ENCODE data around the gene TMEM50A. TPM values are rescaled to one million over a fixed set of nuclear protein-coding genes. Genes with fewer than 3 reads are reported as not detected.
"Not testable (repeated sequence)": the region's sequence is repeated elsewhere in the genome, so short reads cannot be mapped to it uniquely, and the experiment has no call there.

TMEM50A gene
- total and polyA plus RNA-seq, 4 donors = 83.5 to 111 (median 109) TPM

DNA sequence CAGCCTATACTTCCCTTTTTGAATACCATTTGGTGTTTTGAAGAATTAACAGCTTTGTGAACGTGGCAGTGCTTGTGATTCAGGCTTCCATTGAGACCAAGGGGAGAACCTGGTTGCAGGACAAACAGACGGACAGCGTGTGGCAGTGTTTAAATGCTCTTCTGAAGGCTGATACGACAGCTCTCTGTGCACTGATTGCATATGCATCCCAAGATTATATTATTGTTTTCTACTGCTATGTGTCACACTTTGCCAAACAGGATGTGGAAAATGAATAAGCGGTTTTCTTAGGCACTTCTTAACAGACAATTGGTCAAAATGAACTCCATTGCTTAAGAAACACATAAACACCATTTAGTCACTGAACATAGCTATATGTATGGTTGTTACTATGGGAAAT is 8.2 kb upstream of the TMEM50A start:
- not testable (repeated sequence) for H3K36me3 ChIP-seq (ENCODE audit: control insufficient read depth, insufficient read depth, low read length); H3K27me3 ChIP-seq (ENCODE audit: control insufficient read depth, insufficient read depth, low read length); H3K27ac ChIP-seq (ENCODE audit: low read depth, low read length); H3K4me1 ChIP-seq (ENCODE audit: control insufficient read depth, insufficient read depth, low read length); H3K4me3 ChIP-seq (ENCODE audit: low read depth, low read length); H3K9me3 ChIP-seq (ENCODE audit: control insufficient read depth, insufficient read depth, low read length)
- no CpG with 5 or more reads among the region's 5 CpGs for WGBS (ENCODE audit: insufficient coverage)
- DNase-seq (ENCODE audit: low read depth in 4 of 6, low spot score in 6 of 6) = peak in 1 of 6 donors; percentile 35

DNA sequence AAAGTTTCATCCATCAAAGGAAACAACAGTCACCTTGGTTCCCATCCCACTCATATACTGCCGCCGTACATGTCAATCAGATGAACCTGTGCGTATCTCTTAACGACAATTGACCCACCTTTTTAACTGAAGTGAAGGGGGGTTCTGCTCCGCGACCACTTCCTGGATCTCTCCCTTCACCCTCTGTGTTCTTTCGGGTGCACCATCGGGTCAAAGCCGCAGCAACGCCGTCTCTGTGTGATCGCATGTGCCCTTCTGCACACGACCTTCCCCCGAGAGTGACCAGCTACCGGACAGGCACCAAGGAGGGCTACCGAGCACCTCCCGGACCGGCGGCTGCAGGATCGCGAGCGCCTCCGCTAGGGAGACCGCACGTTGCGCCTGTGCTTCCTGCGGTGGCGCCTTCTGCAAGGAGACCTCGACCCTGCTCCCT is 1.2 kb upstream of the TMEM50A start:
- not testable (repeated sequence) for H3K36me3 ChIP-seq (ENCODE audit: control insufficient read depth, insufficient read depth, low read length); H3K9me3 ChIP-seq (ENCODE audit: control insufficient read depth, insufficient read depth, low read length); H3K27me3 ChIP-seq (ENCODE audit: control insufficient read depth, insufficient read depth, low read length); H3K27ac ChIP-seq (ENCODE audit: low read depth, low read length); H3K4me1 ChIP-seq (ENCODE audit: control insufficient read depth, insufficient read depth, low read length)
- 0% methylated on average over 4 of the region's 29 CpGs for WGBS (ENCODE audit: insufficient coverage)
- H3K4me3 ChIP-seq (ENCODE audit: low read depth, low read length) = peak overlapping the region; percentile 58
- DNase-seq (ENCODE audit: low read depth in 4 of 6, low spot score in 6 of 6) = peak in 1 of 6 donors; percentile 22

DNA sequence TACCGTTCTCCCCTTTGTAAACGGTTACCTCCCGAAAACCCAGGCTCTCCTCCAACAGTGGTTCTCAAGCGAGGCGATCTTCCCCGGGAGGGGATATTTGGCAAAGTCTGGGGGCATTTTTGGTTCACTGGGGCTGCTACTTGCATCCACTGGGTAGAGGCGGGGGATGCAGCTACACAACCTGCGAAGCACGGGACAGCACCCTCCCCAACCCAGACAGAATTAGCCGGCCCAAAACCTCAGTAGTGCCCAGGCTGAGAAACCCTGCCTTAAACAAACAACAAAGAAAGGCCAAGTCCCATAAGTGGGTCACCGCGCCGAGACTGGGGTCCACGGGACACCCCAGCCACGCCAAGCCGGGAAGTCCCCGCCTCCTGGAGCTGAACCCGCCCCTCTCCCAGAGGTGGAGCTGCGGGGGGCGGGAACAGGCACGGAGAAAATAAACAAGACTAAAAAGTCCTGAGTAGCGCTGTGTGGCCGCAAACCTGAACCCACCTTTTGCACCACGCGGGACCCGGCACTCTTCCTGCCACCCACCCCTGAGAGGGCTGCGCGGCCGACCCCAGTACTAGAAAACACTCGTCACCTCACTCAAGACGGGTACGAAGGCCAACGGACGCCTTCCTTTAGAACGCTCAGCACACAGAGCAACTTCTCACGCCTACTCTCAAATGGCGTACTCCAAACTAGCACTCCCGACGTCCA is 499 bp upstream of the TMEM50A start:
- 0% methylated on average over 8 of the region's 39 CpGs for WGBS (ENCODE audit: insufficient coverage)
- H3K4me1 ChIP-seq (ENCODE audit: control insufficient read depth, insufficient read depth, low read length); H3K27me3 ChIP-seq (ENCODE audit: control insufficient read depth, insufficient read depth, low read length); H3K36me3 ChIP-seq (ENCODE audit: control insufficient read depth, insufficient read depth, low read length); H3K9me3 ChIP-seq (ENCODE audit: control insufficient read depth, insufficient read depth, low read length): not testable (repeated sequence)
- Histone ChIP-seq H3K4me3 (ENCODE audit: low read depth, low read length) (peak overlapping the region; percentile 94), H3K27ac (ENCODE audit: low read depth, low read length) (peak overlapping the region; percentile 98)
- peak in 3 of 6 donors; percentile 9 to 34 (median 29) for DNase-seq (ENCODE audit: low read depth in 4 of 6, low spot score in 6 of 6)

DNA sequence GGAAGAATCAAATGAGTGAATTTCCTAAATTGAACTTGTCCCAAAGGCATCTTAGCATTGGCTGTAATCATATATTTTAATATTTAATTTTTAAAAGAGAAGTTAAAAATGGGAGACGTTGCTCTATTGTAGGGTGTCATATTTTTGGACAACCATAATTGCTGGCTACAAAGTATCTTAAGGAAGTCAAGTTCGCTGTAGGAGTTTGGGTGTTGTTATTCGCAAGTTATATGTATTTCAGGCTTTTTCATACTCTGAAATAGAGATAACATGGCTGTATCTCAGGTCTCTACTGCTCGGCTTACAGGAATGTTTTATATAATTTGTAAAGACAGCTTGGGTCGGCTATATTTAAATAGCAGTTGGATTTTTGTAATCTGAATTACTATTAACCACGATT is 852 bp downstream of the TMEM50A start:
- Histone ChIP-seq H3K27me3 (ENCODE audit: control insufficient read depth, insufficient read depth, low read length) (no peaks in the 10 kb centered on the region), H3K4me3 (ENCODE audit: low read depth, low read length) (peak overlapping the region; percentile 94), H3K4me1 (ENCODE audit: control insufficient read depth, insufficient read depth, low read length) (peaks cover 5% of the 10 kb centered on the region), H3K36me3 (ENCODE audit: control insufficient read depth, insufficient read depth, low read length) (peaks cover 6% of the 10 kb centered on the region), H3K9me3 (ENCODE audit: control insufficient read depth, insufficient read depth, low read length) (no peaks in the 10 kb centered on the region), H3K27ac (ENCODE audit: low read depth, low read length) (peak overlapping the region; percentile 98)
- peak in 1 of 6 donors; percentile 5 for DNase-seq (ENCODE audit: low read depth in 4 of 6, low spot score in 6 of 6)
- WGBS (ENCODE audit: insufficient coverage) = no CpG with 5 or more reads among the region's 6 CpGs

DNA sequence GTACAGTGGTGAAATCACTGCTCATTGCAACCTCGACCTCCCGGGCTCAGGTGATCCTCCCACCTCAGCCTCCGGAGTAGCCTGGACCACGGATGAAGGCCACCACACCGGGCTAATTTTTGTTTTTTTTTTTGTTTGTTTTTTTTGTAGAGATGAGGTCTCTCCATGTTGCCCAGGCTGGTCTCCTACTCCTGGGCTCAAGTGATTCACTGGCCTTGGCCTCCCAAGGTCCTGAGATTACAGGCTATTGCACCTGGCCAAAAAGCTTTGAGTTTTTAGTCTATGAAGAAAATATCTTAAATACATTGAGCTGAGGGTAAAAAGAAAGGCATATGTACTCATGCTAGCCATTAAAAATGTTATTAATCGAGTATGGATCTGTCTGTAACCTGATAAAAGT is 3.6 kb downstream of the TMEM50A start:
- Histone ChIP-seq H3K9me3 (ENCODE audit: control insufficient read depth, insufficient read depth, low read length) (no peaks in the 10 kb centered on the region), H3K36me3 (ENCODE audit: control insufficient read depth, insufficient read depth, low read length) (peaks cover 17% of the 10 kb centered on the region), H3K27me3 (ENCODE audit: control insufficient read depth, insufficient read depth, low read length) (no peaks in the 10 kb centered on the region), H3K27ac (ENCODE audit: low read depth, low read length) (no peak overlapping the region), H3K4me3 (ENCODE audit: low read depth, low read length) (no peak overlapping the region), H3K4me1 (ENCODE audit: control insufficient read depth, insufficient read depth, low read length) (peaks cover 5% of the 10 kb centered on the region)
- WGBS (ENCODE audit: insufficient coverage) = 92% methylated on average over 4 of the region's 6 CpGs
- no peak for DNase-seq (ENCODE audit: low read depth in 4 of 6, low spot score in 6 of 6)

DNA sequence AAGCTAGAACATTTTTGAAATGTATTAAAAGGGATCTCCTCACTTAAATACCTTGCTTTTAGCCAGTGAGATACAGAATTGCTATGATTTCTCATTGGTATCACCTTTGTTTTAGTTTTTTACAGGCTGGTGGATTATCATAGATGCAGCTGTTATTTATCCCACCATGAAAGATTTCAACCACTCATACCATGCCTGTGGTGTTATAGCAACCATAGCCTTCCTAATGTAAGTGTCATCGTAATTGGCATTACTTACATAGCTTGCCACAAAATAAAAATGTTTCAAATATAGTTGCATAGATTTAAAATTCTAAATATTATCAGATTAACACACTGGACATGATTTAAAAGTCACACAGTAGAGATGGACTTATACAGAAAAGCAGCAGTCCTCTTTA is 4.7 kb downstream of the TMEM50A start:
- H3K36me3 ChIP-seq (ENCODE audit: control insufficient read depth, insufficient read depth, low read length) = peaks cover 17% of the 10 kb centered on the region
- peaks cover 5% of the 10 kb centered on the region for H3K4me1 ChIP-seq (ENCODE audit: control insufficient read depth, insufficient read depth, low read length)
- H3K27ac ChIP-seq (ENCODE audit: low read depth, low read length) = no peak overlapping the region
- DNase-seq (ENCODE audit: low read depth in 4 of 6, low spot score in 6 of 6) = no peak
- H3K27me3 ChIP-seq (ENCODE audit: control insufficient read depth, insufficient read depth, low read length) = no peaks in the 10 kb centered on the region
- no peaks in the 10 kb centered on the region for H3K9me3 ChIP-seq (ENCODE audit: control insufficient read depth, insufficient read depth, low read length)
- WGBS (ENCODE audit: insufficient coverage) = no CpG with 5 or more reads among the region's 1 CpG
- no peak overlapping the region for H3K4me3 ChIP-seq (ENCODE audit: low read depth, low read length)

DNA sequence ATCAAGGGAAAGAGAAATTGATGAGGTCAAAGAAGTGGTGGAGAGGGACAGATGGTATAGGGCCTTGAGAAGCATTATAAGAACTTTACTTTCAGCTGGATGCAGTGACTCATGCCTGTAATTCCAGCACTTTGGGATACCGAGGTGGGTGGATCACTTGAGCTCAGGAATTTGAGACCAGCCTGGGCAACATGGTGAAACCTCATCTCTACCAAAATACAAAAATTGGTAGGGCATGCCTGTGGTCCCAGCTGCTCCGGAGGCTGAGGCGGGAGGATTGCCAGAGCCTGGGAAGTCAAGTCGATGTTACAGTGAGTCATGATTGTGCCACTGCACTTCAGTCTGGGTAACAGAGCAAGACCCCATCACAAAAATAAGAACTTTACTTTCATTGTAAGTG is 5.7 kb downstream of the TMEM50A start:
- DNase-seq (ENCODE audit: low read depth in 4 of 6, low spot score in 6 of 6) = no peak
- peaks cover 23% of the 10 kb centered on the region for H3K36me3 ChIP-seq (ENCODE audit: control insufficient read depth, insufficient read depth, low read length)
- no peak overlapping the region for H3K4me3 ChIP-seq (ENCODE audit: low read depth, low read length)
- 90% methylated on average over 3 of the region's 4 CpGs for WGBS (ENCODE audit: insufficient coverage)
- H3K9me3 ChIP-seq (ENCODE audit: control insufficient read depth, insufficient read depth, low read length) = no peaks in the 10 kb centered on the region
- H3K27me3 ChIP-seq (ENCODE audit: control insufficient read depth, insufficient read depth, low read length) = no peaks in the 10 kb centered on the region
- H3K4me1 ChIP-seq (ENCODE audit: control insufficient read depth, insufficient read depth, low read length) = peaks cover 5% of the 10 kb centered on the region
- no peak overlapping the region for H3K27ac ChIP-seq (ENCODE audit: low read depth, low read length)

DNA sequence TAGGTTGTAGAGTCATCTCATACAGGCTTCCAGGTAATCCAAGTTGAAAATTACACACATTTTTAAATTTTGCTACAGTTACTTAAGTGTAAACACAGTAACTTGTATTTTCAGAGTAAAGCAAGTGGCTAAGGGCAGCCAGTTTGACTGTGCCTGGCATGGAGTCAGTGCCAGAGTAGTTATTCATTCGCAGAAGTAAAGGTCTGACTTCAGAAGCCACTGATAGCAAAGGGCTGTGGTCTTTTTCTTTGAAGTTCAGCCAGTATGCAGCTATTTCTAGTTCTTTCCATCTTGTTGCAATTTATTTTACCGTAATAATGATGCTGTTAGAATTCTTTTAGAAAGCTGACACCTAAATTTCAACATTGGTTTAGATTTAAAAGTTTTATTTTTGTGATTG is 9.4 kb downstream of the TMEM50A start:
- no peak overlapping the region for H3K27ac ChIP-seq (ENCODE audit: low read depth, low read length)
- no CpG with 5 or more reads among the region's 2 CpGs for WGBS (ENCODE audit: insufficient coverage)

DNA sequence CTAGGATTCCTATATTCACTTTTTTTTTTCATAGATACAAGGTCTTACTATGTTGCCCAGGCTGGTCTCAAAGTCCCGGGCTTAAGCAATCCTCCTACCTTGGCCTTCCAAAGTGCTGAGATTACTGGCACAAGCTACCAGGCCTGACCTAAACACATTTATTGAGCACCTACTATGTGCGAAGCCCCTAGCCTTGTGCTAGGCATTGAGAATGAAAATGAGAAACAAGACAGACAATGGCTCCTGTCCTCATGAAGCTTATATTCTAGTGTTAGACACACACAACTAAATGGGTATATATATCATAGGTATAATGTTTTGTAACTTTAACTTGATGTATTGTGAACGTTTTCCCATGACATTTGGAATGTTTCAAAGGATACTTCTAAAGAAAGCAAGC is 11.5 kb downstream of the TMEM50A start:
- Histone ChIP-seq H3K9me3 (ENCODE audit: control insufficient read depth, insufficient read depth, low read length) (no peaks in the 10 kb centered on the region), H3K4me3 (ENCODE audit: low read depth, low read length) (no peak overlapping the region), H3K4me1 (ENCODE audit: control insufficient read depth, insufficient read depth, low read length) (no peaks in the 10 kb centered on the region), H3K27ac (ENCODE audit: low read depth, low read length) (no peak overlapping the region), H3K27me3 (ENCODE audit: control insufficient read depth, insufficient read depth, low read length) (no peaks in the 10 kb centered on the region), H3K36me3 (ENCODE audit: control insufficient read depth, insufficient read depth, low read length) (peaks cover 41% of the 10 kb centered on the region)
- no peak for DNase-seq (ENCODE audit: low read depth in 4 of 6, low spot score in 6 of 6)
- 100% methylated on average over 1 of the region's 3 CpGs for WGBS (ENCODE audit: insufficient coverage)

More for the DNA sequence above, 9.4 kb downstream of the TMEM50A start:
- no peaks in the 10 kb centered on the region for H3K4me1 ChIP-seq (ENCODE audit: control insufficient read depth, insufficient read depth, low read length)
- H3K36me3 ChIP-seq (ENCODE audit: control insufficient read depth, insufficient read depth, low read length) = peaks cover 35% of the 10 kb centered on the region
- no peak for DNase-seq (ENCODE audit: low read depth in 4 of 6, low spot score in 6 of 6)
- no peaks in the 10 kb centered on the region for H3K9me3 ChIP-seq (ENCODE audit: control insufficient read depth, insufficient read depth, low read length)
- no peaks in the 10 kb centered on the region for H3K27me3 ChIP-seq (ENCODE audit: control insufficient read depth, insufficient read depth, low read length)
- H3K4me3 ChIP-seq (ENCODE audit: low read depth, low read length) = no peak overlapping the region

DNA sequence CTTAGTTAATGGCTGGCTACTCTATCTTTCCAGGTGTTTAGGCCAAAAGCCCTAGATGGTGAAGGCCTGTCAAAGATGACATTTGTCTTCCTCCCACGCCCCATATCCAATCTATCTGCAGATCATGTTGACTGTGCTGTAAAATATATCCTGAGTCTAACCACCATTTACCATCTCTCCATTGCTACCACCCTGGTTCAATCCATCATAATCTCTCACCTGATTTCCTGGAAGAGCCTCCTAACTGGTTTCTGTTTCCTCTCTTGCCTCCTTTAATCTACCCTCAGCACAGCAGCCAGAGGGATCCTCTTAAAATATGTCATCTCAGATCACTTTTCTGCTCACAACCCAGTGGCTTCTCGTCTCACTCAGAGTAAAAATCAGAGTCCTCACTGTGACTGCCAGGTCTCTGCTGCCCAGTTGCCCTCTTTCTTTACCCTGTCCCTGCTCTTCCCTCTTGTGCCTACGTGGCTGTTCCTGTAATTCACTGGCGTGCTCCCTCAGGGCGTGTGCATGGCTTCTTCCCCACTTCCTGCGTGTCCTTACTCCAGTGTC is 17.8 kb downstream of the TMEM50A start:
- no peak for DNase-seq (ENCODE audit: low read depth in 4 of 6, low spot score in 6 of 6)
- H3K9me3 ChIP-seq (ENCODE audit: control insufficient read depth, insufficient read depth, low read length) = no peaks in the 10 kb centered on the region
- H3K4me3 ChIP-seq (ENCODE audit: low read depth, low read length) = no peak overlapping the region
- no peak overlapping the region for H3K27ac ChIP-seq (ENCODE audit: low read depth, low read length)
- peaks cover 39% of the 10 kb centered on the region for H3K36me3 ChIP-seq (ENCODE audit: control insufficient read depth, insufficient read depth, low read length)
- H3K27me3 ChIP-seq (ENCODE audit: control insufficient read depth, insufficient read depth, low read length) = no peaks in the 10 kb centered on the region
- H3K4me1 ChIP-seq (ENCODE audit: control insufficient read depth, insufficient read depth, low read length) = no peaks in the 10 kb centered on the region
- 90% methylated on average over 6 of the region's 6 CpGs for WGBS (ENCODE audit: insufficient coverage)
